Prostate gland (tissue), 2 donors: ENCODE measurements around the gene LRRC39. TPM values are rescaled to one million over a fixed set of nuclear protein-coding genes. Genes with fewer than 3 reads are reported as not detected.

ENCODE experiments used
- DNase-seq: peaks from one replicate; pipeline ENCODE4 v3.0.0-alpha.2; 2019; ENCODE audit warnings: low spot score
- H3K27ac ChIP-seq, 2 donors: fragments of 200-600 bp; sonication (generic); 2 replicates each; pipeline ENCODE4 v1.5.1; 2017 to 2019
- H3K27me3 ChIP-seq: fragments of 200-600 bp; sonication (generic); replicated peaks from 2 replicates; pipeline ENCODE4 v1.5.1; 2019; ENCODE audit not compliant: insufficient read depth
- H3K36me3 ChIP-seq, 2 donors: fragments of 200-600 bp; sonication (generic); 1 replicate in 1 of 2; 2 replicates in 1 of 2; pipeline versions ENCODE4 v1.5.1 to v1.8.1; 2017 to 2019
- H3K4me1 ChIP-seq: fragments of 200-600 bp; sonication (generic); replicated peaks from 2 replicates; pipeline ENCODE4 v1.5.1; 2019
- H3K4me3 ChIP-seq, 2 donors: fragments of 200-600 bp; sonication (generic); 2 replicates each; pipeline ENCODE4 v1.5.1; 2017 to 2019
- H3K9me3 ChIP-seq: fragments of 200-600 bp; sonication (generic); 2 replicates; pipeline ENCODE4 v1.5.1; 2017
- CTCF ChIP-seq, 4 experiments: fragments of 200-600 bp in 2 of 4; fragments of 450-650 bp in 2 of 4; sonication (generic) in 2 of 4; IDR thresholded peaks; 1 replicate in 3 of 4; 2 replicates in 1 of 4; pipeline ENCODE4 v1.5.1; 2016 to 2019; ENCODE audit warnings: antibody characterized with exemption in 4 of 4, mild to moderate bottlenecking in 2 of 4, moderate library complexity in 2 of 4
- POLR2A ChIP-seq: fragments of 450-650 bp; IDR thresholded peaks from one replicate; pipeline ENCODE4 v1.6.1; 2016; ENCODE audit warnings: antibody characterized with exemption, mild to moderate bottlenecking
- POLR2AphosphoS5 ChIP-seq: sonication (generic); formaldehyde crosslinking; IDR thresholded peaks from one replicate; pipeline ENCODE4 v1.6.1; 2017; ENCODE audit warnings: antibody characterized with exemption
- WGBS: methylation state at CpG from one replicate; pipeline ENCODE4 v1.1.5; 2018; 5-methylcytosine and 5-hydroxymethylcytosine counted together
- intact Hi-C: fragments of 100-400 bp; cut with DNase I; formaldehyde crosslinking; loops from one replicate; pipeline ENCODE4 v1.14.2; 2022
- total RNA-seq, 2 donors: library from RNA; depleted of rRNA; stranded (reverse); fragments of >200 nt; gene quantifications; one replicate each; pipeline ENCODE4 v1.1.0, GENCODE V29; 2016

The LRRC39 gene
- total RNA-seq, 2 donors from 2014 or later: 0.68 to 1.5 TPM

- H3K36me3 ChIP-seq: peaks cover 0 to 5% of the 10 kb centered on the region in 2 donors
These were observed 35.7 kb downstream of the LRRC39 start for GRCh38 chr1:100142343-100142742.

DNA sequence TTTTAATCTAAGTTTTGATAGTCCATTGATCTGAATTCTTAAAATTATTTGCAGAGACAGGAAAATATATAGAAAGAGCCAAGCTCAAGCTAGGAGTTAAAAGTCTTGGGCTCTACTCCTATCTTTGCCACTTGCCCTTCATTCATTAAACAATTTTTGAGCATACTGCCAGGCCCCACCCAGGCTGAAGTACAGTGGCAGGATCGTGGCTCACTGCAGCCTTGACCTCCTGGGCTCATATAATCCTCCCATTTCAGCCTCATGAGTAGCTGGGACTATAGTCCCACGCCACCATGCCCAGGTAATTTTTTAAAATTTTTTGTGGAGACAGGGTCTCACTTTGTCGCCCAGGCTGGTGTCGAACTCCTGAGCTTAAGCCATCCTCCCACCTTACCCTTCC is 36.9 kb downstream of the LRRC39 start:
- TF ChIP-seq POLR2AphosphoS5 (no peak), CTCF (IDR thresholded peaks at IDR 0.05) (no peak), POLR2A (no peak)
- no peaks in the 10 kb centered on the region for H3K4me1 ChIP-seq
- H3K27ac ChIP-seq: no peak overlapping the region
- no peaks in the 10 kb centered on the region for H3K9me3 ChIP-seq
- DNase-seq: no peak
- intact Hi-C loops: no loop called here
- 91% methylated on average over 4 of the region's 4 CpGs for WGBS
- H3K4me3 ChIP-seq: no peak overlapping the region
- H3K27me3 ChIP-seq: no peaks in the 10 kb centered on the region
- peaks cover 0 to 5% of the 10 kb centered on the region in 2 donors for H3K36me3 ChIP-seq

More at GRCh38 chr1:100142343-100142742, 35.7 kb downstream of the LRRC39 start:
- no peak for DNase-seq
- intact Hi-C loops: no loop called here
- Histone ChIP-seq H3K27ac (no peak overlapping the region), H3K4me3 (no peak overlapping the region), H3K27me3 (no peaks in the 10 kb centered on the region), H3K9me3 (no peaks in the 10 kb centered on the region), H3K4me1 (no peaks in the 10 kb centered on the region)
- 79% methylated on average over 3 of the region's 3 CpGs for WGBS
- TF ChIP-seq POLR2AphosphoS5 (no peak), CTCF (IDR thresholded peaks at IDR 0.05) (no peak), POLR2A (no peak)

GRCh38 chr1:100137602-100138001 is 40.5 kb downstream of the LRRC39 start:
- intact Hi-C loops: loop anchor here (10.0 kb wide), 1 partner anchor 757 kb away; the partner anchor contains the start of genes EXTL2 and SLC30A7
- Histone ChIP-seq H3K4me1 (no peaks in the 10 kb centered on the region), H3K9me3 (no peaks in the 10 kb centered on the region), H3K27me3 (no peaks in the 10 kb centered on the region), H3K4me3 (no peak overlapping the region), H3K27ac (no peak overlapping the region), H3K36me3 (peaks cover 0 to 5% of the 10 kb centered on the region in 2 donors)
- 100% methylated on average over 2 of the region's 2 CpGs for WGBS
- DNase-seq: no peak
- TF ChIP-seq CTCF (IDR thresholded peaks at IDR 0.05) (no peak), POLR2A (no peak), POLR2AphosphoS5 (no peak)

GRCh38 chr1:100134872-100135271 is 43.2 kb downstream of the LRRC39 start:
- H3K27me3 ChIP-seq: no peaks in the 10 kb centered on the region
- H3K9me3 ChIP-seq: no peaks in the 10 kb centered on the region
- H3K4me3 ChIP-seq: no peak overlapping the region
- H3K4me1 ChIP-seq: no peaks in the 10 kb centered on the region
- intact Hi-C loops: loop anchor here (5.0 to 10.0 kb wide), 5 partner anchors 98 to 760 kb away; partner anchors contain the start of genes EXTL2 and SLC30A7
- no peak for TF ChIP-seq CTCF (IDR thresholded peaks at IDR 0.05)
- TF ChIP-seq POLR2A: no peak
- no peak for TF ChIP-seq POLR2AphosphoS5
- no peaks in the 10 kb centered on the region for H3K36me3 ChIP-seq
- no peak for DNase-seq
- WGBS: 54% methylated on average over 3 of the region's 3 CpGs
- H3K27ac ChIP-seq: no peak overlapping the region
